ENCODE results near the gene SH2D4B.

GRCh38 chr10:80536361-80536835 lies 1.3 kb upstream of the SH2D4B start:
- TF ChIP-seq POLR2A (IDR thresholded peaks at IDR 0.05) (no peak), CTCF (IDR thresholded peaks at IDR 0.05) (no peak), POLR2AphosphoS5 (IDR thresholded peaks at IDR 0.05; ENCODE audit: insufficient read depth in 1 of 2, low read depth in 1 of 2) (no peak)
